Measurements from ENCODE around the gene TMEM140.
"Not testable (repeated sequence)": the region's sequence is repeated elsewhere in the genome, so short reads cannot be mapped to it uniquely, and the experiment has no call there.

- TF ChIP-seq GATAD1, CTCF, TEAD2, ZNF503, ZNF124, ATF2 (CRISPR knock-in tag; IDR thresholded peaks at IDR 0.05): not testable (repeated sequence)
- TF ChIP-seq, protein P1, sequence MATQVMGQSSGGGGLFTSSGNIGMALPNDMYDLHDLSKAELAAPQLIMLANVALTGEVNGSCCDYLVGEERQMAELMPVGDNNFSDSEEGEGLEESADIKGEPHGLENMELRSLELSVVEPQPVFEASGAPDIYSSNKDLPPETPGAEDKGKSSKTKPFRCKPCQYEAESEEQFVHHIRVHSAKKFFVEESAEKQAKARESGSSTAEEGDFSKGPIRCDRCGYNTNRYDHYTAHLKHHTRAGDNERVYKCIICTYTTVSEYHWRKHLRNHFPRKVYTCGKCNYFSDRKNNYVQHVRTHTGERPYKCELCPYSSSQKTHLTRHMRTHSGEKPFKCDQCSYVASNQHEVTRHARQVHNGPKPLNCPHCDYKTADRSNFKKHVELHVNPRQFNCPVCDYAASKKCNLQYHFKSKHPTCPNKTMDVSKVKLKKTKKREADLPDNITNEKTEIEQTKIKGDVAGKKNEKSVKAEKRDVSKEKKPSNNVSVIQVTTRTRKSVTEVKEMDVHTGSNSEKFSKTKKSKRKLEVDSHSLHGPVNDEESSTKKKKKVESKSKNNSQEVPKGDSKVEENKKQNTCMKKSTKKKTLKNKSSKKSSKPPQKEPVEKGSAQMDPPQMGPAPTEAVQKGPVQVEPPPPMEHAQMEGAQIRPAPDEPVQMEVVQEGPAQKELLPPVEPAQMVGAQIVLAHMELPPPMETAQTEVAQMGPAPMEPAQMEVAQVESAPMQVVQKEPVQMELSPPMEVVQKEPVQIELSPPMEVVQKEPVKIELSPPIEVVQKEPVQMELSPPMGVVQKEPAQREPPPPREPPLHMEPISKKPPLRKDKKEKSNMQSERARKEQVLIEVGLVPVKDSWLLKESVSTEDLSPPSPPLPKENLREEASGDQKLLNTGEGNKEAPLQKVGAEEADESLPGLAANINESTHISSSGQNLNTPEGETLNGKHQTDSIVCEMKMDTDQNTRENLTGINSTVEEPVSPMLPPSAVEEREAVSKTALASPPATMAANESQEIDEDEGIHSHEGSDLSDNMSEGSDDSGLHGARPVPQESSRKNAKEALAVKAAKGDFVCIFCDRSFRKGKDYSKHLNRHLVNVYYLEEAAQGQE (IDR thresholded peaks at IDR 0.05; ENCODE audit: borderline replicate concordance in 1 of 2, low read depth in 1 of 2, low read length in 2 of 2): not testable (repeated sequence)
- TF ChIP-seq, protein P2, sequence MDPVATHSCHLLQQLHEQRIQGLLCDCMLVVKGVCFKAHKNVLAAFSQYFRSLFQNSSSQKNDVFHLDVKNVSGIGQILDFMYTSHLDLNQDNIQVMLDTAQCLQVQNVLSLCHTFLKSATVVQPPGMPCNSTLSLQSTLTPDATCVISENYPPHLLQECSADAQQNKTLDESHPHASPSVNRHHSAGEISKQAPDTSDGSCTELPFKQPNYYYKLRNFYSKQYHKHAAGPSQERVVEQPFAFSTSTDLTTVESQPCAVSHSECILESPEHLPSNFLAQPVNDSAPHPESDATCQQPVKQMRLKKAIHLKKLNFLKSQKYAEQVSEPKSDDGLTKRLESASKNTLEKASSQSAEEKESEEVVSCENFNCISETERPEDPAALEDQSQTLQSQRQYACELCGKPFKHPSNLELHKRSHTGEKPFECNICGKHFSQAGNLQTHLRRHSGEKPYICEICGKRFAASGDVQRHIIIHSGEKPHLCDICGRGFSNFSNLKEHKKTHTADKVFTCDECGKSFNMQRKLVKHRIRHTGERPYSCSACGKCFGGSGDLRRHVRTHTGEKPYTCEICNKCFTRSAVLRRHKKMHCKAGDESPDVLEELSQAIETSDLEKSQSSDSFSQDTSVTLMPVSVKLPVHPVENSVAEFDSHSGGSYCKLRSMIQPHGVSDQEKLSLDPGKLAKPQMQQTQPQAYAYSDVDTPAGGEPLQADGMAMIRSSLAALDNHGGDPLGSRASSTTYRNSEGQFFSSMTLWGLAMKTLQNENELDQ (CRISPR knock-in tag; IDR thresholded peaks at IDR 0.05; ENCODE audit: borderline replicate concordance): not testable (repeated sequence)
These were observed 23.2 kb upstream of the TMEM140 start for GRCh38 chr7:135124631-135125030.
